GM21619 (cell line): ENCODE measurements around the gene IL17RC.

Experiments
- ATAC-seq: cut with Tn5 transposase; IDR thresholded peaks from one replicate; pipeline ENCODE4 v1.9.1; 2021; ENCODE audit not compliant: unreplicated experiment

IL17RC gene

DNA sequence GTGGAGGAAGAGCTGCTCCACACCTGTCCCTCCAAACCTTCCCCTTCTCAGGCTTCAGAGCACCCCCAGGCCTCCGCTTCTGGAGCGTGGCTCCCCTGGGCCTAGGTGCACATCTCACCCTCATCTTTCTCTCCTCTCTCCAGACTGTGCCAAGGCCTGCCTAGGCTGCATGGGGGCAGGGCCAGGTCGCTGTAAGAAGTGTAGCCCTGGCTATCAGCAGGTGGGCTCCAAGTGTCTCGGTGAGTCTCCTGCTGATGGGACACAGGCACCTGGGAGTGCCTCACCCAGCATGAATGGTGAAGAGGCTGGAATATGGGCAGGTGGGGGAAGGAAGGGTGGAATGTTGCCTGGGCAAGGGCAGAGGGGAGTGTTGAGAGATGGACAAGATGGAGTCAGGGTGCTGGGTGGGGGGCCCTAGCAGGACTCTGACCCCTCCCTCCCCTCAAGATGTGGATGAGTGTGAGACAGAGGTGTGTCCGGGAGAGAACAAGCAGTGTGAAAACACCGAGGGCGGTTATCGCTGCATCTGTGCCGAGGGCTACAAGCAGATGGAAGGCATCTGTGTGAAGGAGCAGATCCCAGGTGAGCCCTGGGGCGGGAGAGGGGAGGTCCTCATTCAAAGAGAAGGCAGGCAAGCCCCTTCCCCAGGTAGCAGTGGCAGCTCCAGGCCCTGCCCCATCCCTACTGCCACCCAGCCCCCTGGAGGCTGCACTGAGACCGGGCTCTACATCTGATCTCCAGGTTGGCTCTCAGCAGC, 26.2 kb downstream of the IL17RC start:
- ATAC-seq = no peak

DNA sequence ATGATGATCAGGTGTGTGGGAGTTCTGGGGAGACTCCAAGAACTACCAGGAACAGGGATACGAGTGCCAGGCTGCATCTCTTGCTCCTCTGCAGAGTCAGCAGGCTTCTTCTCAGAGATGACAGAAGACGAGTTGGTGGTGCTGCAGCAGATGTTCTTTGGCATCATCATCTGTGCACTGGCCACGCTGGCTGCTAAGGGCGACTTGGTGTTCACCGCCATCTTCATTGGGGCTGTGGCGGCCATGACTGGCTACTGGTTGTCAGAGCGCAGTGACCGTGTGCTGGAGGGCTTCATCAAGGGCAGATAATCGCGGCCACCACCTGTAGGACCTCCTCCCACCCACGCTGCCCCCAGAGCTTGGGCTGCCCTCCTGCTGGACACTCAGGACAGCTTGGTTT, 27.4 kb downstream of the IL17RC start:
- ATAC-seq = no peak

DNA sequence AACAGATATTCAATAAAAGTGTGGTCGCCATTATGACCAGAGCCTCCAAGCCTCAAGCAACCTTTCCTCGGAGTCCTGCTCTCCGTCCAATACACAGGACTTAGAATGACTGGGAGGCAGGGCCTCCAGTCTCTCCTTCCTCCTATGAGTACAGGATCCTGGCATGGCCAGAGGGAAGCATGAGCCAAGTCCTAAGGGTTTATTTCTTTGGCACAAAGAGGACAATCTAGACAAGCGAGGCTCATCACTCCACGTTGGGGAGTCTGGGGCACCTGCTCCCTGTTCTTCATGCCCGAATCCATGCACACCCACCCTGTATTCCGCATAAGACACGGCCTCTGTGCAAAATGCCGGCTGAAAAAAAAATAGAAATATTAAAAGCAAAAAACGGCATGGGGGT, 28.5 kb downstream of the IL17RC start:
- ATAC-seq = no peak

DNA sequence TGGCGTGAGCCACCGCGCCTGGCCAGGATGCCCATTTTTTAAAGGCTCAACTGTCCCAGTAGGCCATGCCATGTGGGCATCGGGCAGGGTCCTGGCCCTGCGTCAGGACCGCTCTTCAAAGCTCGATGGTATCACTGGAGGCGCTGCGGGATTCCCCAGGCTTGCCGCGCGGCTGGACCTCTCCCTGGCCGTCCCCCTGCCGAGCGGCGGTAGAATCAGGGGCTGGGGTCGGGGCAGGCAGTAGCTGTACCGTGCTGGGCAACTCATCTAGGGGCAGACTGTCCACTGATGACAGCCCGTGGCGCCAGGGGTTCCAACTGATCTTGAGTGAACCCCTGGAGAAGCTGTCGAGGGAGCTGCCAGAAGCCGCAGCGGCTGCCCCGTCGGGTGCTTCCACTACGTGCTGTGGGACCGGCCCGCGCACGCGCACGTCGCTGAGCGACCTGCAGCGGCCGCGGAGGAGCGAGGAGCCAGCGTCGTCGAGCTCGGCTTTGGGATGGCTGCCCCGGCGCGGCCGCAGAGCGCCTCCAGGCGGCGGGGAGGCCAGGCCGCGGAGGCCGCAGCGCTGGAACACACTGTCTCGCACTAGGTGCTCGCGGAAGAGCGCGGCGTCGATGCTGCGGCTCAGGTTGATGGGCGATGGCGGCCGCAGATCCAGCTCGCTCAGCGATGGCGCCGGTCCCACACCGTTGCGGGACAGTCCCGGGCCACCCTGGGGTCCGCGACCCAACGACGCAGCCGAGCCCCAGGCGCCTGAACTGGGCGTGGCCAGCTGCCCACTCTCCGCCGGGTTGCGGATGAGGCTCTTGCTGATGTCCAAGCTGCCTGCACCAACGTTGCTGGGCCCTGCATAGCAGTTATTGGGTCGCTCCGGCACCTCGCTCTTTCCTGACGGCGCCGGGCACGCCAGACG, 29.5 kb downstream of the IL17RC start:
- ATAC-seq = no peak

DNA sequence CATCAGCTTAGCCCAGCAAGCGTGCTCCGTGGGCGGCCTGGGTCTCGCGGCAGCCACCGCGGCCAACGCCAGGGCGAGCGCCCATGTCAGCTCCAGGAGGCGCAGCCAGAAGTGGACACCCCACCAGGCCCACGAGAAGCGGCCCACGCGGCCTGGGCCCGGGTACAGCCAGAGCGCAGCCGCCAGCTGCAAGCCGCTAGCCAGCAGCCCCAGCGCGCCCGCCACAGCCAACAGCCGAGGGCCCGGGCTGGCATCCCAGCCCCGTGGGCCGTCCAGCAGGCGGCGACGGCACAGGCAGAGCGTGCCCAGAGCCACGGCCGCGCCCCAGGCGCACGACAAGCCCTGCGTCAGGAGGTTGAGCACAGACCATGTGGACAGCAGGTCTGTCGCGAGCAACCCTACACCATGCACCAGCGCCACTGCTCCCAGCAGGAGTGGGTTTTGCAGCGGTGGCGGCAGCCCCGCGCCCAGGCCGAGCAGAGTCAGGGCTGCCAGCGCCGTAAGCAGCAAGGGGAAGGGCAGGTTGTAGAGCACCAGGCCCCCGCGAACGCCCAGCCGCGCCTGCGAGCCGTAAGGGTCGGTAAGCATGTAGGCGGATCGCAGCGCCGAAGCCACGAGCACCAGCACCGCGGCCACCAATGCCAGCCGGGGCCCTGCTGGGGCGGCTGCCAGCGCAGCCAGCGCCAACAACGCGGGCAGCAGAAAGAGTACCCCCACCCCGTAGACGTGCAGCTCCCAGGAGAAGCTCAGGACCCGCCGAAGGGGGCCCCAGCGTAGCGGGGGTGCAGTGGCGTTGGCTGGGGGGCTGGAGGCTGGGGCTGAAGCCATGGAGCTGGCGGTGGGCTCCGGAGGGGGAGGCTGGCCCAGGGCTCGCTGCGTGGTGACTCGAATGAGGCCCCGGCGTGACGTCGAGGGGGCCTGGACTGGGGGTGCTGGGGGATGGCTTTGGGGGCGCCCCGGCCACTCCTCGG, 30.4 kb downstream of the IL17RC start:
- no peak for ATAC-seq

DNA sequence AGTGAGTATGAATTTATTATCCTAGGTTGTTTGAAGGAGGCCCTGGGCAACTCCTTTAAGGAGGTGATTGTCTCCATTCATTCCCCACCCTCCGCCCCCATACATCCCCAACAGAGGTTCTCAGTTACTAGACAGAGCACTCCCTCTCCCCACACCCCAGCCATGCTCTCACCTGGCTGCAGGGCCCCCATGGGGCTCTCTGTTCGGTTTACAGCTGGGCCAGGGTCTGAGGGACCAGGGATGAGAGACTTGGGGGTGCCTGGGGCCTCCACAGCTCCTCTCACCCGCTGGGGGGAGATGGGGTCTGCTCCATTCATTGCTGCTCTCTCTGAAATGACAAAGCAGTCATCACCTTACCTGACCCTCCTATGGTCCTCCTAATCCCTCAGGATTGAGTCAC, 31.7 kb downstream of the IL17RC start:
- no peak for ATAC-seq

DNA sequence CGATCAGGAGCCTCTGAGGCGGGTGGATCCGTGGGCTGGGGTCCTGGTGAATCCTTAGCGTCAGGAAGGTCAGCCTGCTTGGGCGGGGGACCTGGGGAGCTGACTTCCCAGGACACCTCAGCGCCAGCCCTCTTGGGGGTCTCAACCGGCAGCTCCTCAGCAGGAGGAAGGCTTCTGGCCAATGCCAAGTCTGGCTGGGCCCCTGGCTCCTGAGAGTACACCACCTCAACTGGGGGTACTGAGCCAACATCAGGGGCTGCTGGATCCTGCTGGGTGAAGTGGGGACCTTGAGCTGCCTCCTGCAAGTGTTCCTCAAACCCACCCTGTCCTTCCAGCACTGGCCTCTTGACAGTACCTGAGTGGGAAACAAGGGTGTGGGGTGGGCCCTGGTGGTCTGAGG, 32.2 kb downstream of the IL17RC start:
- ATAC-seq = no peak

DNA sequence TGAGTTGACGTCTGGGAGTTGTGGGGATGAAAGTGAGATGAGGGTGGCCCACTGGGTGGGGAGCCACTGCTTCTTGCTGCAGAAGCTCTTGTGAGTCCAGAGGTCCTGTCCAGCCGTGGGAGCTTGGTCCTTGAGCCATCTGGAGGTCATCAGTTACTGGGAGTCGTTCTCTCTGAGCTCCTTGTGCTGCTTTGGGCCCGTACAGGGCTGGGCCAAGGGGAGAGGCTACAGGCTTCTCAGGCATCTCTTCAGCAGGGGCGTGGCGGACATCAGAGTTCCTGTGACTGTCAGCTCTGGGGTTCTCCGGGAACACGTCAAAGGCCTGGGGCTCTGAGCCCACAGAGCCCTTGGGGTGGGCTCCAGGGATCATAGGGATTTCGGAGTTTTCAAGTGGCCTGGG, 32.7 kb downstream of the IL17RC start:
- no peak for ATAC-seq

DNA sequence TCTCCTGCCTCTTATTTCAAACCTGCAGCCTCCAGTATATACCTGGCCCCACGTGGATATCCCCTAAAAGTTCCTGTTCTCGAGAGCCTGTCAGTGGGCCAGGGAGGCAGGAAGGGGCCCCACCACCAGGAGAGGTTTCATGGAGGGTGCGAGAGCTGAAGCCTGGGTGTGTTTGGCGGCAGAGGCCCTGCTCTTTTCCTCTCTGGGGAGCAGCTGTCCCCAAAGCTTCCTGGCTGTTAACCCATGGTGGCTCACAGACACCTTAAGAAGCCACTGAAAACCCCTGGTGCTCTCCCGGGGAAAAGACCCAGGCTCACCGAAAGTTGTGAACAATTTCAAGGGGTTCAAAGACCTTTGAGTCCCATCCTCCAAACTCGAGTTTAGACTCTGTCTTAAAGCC, 34.2 kb downstream of the IL17RC start:
- peak; percentile 41 for ATAC-seq

DNA sequence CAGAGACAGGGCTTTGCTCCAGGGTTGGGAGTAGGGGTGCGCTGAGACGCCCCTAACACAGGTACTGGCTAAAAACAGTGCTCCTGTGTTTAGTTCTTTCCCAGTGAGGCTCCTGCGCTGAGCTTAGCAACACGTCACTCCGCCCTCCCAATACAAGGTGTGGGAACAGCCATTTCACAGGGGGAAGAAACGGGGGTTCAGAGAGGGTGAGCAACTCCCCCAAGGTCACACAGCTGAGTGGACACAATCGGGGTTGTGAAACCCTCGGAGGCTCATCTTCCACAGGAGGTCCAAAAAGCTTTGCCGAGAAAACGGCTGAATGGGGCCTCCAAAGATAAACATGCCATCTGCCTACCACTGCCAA, 34.7 kb downstream of the IL17RC start:
- no peak for ATAC-seq

DNA sequence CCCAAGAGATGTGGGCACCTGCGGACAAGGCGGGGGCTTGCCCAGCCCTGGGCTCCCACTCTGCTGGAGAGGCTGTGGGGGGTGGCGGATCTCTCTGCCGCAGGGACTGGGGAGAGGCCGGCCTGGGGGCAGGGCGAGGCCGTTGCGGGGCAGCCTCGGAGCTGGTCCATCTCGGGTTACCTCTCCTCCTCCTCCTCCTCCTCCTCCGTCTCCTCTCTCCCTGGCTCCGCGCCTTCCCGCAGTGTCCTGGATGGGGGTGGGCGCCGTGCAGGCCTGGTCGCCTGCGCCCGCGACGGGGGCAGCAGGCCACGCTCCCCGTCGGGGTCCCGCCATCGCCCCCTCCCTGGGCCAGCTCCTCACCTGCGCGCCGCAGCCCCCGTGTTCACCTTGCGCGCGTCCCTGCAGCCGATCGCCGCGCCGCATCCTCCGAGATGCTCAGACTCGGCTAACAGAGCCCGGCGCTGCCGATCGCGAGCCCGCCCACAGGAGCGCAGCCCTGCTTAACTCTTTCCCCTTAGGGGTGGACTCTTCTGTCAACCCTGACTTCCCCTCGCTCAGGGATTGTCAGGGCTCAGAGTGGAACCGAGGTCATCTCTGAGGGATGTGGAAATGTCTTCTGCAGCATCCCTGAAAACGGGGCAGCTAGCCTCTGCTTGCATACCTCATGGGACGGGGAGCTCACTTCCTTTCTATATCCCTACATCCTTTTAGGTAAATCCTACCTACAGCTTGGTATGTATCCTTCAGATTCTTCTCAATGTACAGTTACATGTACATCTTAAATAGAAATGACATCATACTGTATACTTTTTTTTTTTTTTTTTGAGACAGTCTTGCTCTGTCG, 35.3 kb downstream of the IL17RC start, which contains the start of gene PRRT3:
Gene PRRT3 (minus strand): TSS at position 447 of the 844 bp plus-strand sequence. CDS start 2,293 bp downstream, outside the sequence.
- peak; percentile 56 for ATAC-seq

DNA sequence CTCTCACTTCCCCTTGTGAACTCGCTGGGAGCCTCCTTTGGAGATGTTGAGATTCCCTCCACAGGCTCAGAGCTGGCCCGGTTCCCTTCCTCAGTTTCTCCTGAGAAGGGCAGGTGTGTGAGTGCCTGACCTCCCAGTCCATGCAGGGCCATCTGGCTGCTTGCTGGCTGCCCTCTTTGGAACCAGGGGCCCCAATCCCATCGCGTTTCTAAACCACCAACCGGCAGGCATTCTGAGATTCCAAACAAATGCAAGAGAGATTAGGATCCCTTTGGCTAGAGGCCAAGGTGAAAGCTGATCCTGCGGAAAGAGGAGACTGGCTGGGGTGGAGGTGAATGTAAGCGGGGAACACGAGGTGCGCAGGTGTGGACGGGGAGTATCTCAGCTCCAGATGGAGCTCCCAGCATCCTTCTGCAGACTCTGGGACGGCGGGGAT, 38.2 kb downstream of the IL17RC start:
- ATAC-seq = no peak

DNA sequence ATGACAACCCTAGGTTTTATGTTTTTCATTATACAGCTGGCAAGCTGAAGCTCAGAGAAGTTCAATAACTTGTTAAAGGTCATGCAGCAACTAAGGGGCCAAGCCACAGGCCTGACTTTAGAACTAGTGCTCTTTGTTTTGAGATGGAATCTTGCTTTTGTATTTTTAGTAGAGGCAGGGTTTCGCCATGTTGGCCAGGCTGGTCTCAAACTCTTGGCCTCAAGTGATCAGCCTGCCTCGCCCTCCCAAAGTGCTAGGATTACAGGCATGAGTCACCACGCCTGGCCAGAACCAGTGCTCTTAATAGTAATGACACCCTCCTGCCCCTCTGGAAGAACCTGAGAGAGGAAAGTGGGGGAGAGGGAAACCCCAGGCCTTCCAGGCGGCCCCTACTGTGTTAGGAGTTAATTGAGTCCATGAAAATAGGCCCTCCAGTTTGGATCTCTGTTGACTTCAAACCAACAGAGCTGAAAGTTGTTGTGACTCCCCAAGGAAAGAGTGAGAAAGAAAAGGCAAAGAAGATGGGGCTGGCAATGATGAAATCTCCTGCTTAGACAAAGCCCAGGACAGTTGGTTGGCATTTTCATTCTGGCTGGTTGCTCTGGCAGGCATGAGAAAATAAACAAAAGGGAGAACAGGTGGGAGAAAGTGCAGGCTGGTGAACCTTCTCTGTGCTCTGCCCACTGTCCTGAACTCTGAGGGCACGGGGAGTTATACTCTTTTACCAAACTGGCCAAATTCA, 38.9 kb downstream of the IL17RC start:
- ATAC-seq = no peak

DNA sequence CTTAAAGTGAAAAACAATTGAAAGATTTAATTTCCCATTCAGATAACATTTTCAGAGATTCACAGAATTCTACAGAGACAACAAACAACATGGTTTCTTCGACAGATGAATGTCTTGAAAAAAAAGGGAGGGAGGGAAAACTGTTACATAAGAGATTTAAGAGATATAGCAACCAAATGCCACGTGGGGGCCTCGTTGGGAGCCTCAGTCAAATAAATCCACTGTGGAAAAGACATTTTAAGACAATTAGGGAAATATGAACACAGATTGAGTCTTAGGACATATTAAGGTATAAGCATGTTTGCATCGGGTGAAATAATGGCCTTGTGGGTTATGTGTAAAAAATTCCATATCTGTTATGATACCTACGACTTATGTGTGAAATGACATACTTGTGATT, 40.3 kb downstream of the IL17RC start:
- ATAC-seq = no peak

DNA sequence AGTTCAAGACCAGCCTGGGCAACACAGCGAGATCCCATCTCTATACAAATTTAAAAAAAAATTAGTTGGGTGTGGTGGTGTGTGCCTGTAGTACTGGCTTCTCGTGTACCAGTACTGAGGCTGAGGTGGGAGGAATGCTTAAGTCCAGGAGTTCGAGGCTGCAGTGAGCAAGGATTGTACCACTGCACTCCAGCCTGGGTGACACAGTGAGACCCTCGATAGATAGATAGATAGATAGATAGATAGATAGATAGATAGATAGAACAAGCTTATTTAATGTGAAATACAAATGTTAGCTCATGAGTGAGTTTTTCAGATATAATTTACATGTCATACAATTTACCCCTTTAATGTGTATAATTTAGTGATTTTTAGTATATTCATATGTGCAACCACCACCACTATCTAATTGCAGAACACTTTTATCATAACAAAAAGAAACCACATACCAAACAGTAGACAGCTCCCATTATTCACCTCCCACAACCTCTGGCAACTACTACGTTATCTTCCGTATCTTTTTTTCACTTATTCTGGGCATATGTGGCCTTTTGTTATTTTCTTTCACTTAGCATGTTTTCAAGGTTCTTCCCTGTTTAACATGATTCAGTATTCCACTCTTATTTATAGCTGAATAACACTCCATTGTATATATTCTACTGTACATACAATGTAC, 48.4 kb downstream of the IL17RC start:
- ATAC-seq = no peak

DNA sequence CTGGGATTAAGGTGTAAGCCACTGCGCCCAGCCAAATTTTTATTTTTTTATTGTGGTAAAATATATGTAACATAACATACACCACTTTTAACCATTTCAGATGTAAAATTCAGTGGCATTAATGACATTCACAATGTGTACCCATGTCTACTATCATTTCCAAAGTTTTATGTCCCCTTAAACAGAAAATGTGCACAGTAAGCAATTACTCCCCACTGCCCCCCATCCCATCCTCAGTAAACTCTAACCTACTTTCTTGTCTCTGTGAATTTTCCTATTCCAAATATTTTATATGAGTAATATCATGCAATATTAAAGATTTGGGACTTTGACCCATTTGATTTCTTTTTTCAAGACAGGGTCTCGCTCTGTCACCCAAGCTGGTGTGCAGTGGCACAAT, 49.9 kb downstream of the IL17RC start:
- no peak for ATAC-seq

DNA sequence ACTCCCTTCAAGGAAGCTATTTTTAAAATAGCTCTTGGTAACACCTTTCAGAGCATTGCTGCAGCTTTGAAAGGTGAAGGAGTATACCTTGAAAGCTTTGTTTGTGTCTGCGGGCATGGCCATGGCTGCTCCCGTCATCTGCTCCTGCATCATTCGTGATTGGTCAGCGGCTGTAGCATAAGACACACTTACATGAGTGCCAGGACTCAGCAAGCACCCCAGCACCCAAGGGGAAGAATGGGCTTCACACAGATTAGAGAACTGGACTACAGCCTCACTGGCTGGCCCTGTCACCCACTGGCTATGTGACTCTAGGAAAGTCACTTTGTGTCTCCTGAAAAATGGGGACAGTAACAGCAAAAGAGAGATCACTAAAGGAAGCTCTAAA, 52.7 kb downstream of the IL17RC start:
- no peak for ATAC-seq

DNA sequence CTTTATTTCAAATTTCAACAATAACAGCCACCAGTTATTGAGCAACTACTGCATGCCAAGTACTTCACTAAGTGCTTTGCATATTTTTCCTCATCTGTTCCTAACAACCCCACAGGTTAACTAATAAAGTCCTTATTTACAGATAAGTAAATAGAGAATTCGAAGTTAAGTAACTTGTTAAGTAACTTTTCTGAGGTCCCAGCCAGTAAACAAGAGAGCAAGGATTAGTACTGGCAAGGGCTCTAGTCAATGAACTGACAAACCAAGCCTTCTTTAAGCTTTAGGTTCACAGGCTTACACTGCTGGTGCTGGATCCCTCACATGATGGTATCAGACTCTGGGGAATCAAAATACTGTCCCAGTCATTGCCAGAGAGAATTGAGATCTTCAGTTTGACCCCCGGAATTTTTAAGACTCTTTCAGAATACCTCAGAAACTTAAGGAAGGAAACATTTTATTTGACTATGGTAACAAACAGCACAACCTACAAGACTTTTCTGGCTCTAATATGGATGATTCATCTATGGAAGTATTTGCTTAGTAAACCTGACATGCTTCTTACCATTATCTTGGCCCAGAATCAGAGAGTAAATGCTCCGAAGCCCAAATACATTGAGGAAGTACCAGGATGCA, 53.2 kb downstream of the IL17RC start:
- ATAC-seq = no peak
